Lower leg skin (tissue), 4 donors: ENCODE data around the gene ELFN1. TPM values are rescaled to one million over a fixed set of nuclear protein-coding genes. Genes with fewer than 3 reads are reported as not detected.

Experiments used
- DNase-seq, 2 donors: peaks; one replicate each; pipeline ENCODE4 v3.0.0-alpha.2; 2019; ENCODE audit warnings: low spot score in 2 of 2
- H3K4me3 ChIP-seq: fragments of 200-600 bp; sonication (generic); 2 replicates; pipeline ENCODE4 v1.5.1; 2017; ENCODE audit warnings: mild to moderate bottlenecking, low read depth; ENCODE audit not compliant: poor library complexity, severe bottlenecking
- CTCF ChIP-seq, 3 donors: fragments of 450-650 bp; IDR thresholded peaks; one replicate each; pipeline ENCODE4 v1.5.1; 2016; ENCODE audit warnings: antibody characterized with exemption in 3 of 3, mild to moderate bottlenecking in 3 of 3, moderate library complexity in 2 of 3
- POLR2A ChIP-seq, 2 donors: fragments of 450-650 bp; IDR thresholded peaks; one replicate each; pipeline ENCODE4 v1.6.1; 2016 to 2017; ENCODE audit warnings: antibody characterized with exemption in 2 of 2, mild to moderate bottlenecking in 1 of 2, moderate library complexity in 1 of 2
- WGBS, 2 donors: methylation state at CpG; one replicate each; pipeline ENCODE4 v1.1.5; 2018; 5-methylcytosine and 5-hydroxymethylcytosine counted together
- intact Hi-C: fragments of 100-400 bp; cut with DNase I; formaldehyde crosslinking; loops from one replicate; pipeline ENCODE4 v1.15.0; 2023; ENCODE audit warnings: low total_unique reads
- total RNA-seq, 4 donors: library from RNA; depleted of rRNA; stranded (reverse); fragments of >200 nt; gene quantifications; one replicate each; pipeline ENCODE4 v1.1.0, GENCODE V29; 2016

The ELFN1 gene
- total RNA-seq, 4 donors from 2014 or later, result 1.2 to 2.6 (median 1.8) TPM

- no peak overlapping the region for H3K4me3 ChIP-seq
- intact Hi-C loops, result no loop called here
- 12 to 15% methylated on average over 1 of the region's 1 CpG for WGBS, 2 donors
- no peak for DNase-seq
- no peak for TF ChIP-seq CTCF (IDR thresholded peaks at IDR 0.05)
- no peak for TF ChIP-seq POLR2A (IDR thresholded peaks at IDR 0.05)
These were observed 124.9 kb downstream of the ELFN1 start for GRCh38 chr7:1794888-1795542.

Other genes with a start within 250 kb of the ELFN1 start
- 10 to 100 TPM; 10.4 to 17.0 (median 14.0) TPM for gene MICALL2, start 210.8 kb upstream of the ELFN1 start, total RNA-seq
- 10 to 100 TPM; 45.9 to 70.6 (median 60.3) TPM for gene INTS1, start 165.9 kb upstream of the ELFN1 start, total RNA-seq
- gene MAFK, start 139.6 kb upstream of the ELFN1 start, total RNA-seq, result 10 to 100 TPM; 47.7 to 72.8 (median 52.3) TPM
- gene TMEM184A, start 114.1 kb upstream of the ELFN1 start, total RNA-seq, result 100 to 1,000 TPM in 3 of 4 donors, 10 to 100 TPM in 1; 70.5 to 177 (median 119) TPM
- gene PSMG3, start 100.2 kb upstream of the ELFN1 start, total RNA-seq, result 10 to 100 TPM; 38.2 to 73.2 (median 60.7) TPM